ENCODE measurements around the gene BICC1.

Gene BICC1

DNA sequence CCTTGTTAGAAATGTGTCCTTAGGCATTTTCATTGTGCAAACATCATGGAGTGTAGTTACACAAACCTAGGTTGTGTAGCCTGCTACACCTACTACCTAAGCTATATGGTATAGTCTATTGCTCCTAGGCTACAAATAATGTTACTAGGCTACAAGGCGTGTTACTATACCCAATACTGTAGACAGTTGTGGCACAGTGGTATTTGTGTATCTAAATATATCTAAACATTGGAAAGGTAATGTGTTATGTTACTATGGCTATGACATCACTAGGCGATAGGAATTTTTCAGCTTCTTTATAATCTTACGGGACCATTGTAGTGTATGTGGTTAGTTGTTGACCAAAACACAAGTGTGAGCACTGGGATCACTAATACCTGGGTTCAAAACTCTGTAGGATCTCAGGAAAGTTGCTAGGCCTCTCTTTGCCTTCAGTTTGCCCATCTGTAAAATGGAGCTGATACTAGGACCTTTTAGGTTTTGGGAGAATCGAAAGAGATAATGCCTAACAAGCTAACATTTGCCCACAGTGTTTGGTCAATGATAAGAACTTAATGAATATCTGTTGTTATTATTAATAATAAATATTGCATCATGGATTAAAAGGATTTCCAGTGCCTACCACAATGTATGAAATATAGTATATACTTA lies 2.7 kb downstream of the BICC1 start:
- no peak for DNase-seq

DNA sequence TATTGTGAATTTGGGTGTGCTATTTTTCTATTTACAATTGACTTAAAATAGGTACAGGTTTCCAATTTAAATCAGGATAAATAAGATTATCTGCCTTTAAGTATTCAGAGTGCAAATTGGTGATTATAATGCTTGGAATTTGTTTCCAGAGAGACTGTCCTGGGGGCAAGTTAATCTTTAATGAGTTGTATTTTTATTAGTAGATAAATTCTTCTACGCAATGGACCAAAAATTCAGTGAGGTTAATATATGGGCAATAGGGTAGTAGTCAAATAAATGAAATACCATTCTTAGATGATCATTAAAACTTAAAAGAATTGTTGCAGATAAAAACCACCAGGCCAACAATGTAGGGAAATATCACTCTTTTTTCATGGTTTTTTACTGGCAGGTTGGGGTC lies 3.4 kb downstream of the BICC1 start:
- DNase-seq, result no peak

DNA sequence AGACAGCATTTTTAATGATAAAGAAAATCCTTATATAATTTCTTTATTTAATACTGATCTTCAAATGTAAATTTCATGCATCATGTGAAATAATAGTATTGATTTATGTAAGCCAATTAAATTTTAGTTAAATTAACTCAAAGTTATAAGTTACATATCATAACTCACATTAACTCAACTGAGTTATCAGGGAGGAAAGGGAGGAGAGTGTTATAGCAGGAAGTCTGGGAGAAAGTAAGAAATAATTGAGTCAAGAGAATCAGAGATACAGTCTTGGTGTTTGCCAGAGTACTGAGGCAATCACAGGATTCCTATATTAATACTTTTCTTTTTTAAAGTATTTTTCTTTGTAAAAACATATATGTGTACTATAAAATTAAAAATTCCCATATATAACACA lies 4.0 kb downstream of the BICC1 start:
- DNase-seq, result no peak

DNA sequence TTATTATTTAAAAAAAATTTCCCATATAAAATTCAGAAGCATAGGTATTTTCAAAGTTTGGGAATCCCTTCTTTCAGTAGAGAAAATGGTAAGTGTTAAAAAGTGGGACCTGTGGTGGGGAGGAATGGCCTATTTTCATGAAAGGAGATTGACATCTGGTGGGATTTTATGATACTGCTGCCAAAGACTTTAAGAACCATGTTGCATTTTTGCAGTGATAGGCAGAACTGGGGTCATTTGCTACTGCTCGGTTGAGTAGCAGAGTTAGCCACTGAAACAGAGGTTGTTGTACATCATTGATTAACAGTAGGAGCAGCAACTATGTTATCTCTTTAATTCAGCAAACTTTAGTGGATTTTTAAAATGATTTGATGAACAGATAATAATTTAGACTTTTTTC lies 4.4 kb downstream of the BICC1 start:
- DNase-seq, result no peak

DNA sequence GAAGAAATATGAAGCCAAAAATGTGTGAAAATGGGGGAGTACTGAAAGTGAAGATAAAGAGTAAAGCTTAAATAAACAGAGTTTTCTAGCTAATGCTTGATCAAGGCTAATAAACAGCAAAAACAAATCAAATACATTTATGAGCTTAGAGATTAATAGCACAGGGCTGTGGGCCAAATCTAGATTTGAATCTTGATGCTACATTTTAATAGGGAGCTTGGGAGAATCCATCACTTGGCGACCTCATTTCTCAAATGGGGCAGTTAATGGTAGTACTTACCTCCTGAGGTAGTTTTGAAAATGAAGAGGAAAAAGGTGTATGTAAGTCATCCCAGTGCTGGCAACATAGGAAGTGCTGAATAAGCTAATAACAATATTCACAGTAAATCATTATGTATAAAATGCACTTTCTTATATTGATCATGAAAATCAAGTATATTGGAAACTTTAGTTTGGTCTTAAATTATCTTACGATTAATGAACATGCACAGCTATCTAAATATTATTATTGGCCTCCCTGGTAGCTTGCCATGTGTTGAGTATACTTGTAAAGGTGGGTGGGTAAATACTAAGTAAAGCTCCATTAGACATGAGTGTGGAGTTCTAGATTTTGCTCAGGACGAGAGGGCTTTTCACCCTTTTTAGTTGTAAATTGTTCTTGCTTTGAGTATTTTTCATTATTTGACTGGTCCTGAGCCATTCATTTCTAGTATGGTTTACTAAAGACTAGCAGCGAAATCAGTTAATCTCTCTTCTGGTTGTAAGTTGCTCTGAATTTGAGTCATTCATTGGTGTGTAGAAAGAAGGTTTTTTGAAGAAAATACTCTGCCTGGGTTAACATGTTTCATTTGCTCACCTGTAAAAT lies 5.1 kb downstream of the BICC1 start:
- DNase-seq, result no peak

DNA sequence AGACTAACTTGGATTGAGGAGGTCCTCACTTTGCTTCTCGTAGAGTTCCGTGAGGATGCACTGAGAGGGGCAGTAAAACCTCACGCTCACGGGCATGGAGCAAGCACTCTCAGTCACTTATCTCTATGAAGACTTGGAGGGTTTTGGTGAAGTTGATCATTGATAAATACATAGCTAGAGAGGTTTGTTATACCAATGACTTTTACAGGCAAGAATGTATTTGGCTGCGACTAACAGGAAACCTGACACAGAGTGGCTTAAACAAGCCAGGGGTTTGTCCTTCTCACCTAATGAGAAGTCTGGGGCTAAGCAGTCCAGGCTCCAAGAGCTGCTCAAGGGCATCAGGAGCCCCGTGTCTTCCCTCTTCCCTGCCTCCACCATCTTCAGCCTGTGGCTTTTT lies 6.1 kb downstream of the BICC1 start:
- no peak for DNase-seq

DNA sequence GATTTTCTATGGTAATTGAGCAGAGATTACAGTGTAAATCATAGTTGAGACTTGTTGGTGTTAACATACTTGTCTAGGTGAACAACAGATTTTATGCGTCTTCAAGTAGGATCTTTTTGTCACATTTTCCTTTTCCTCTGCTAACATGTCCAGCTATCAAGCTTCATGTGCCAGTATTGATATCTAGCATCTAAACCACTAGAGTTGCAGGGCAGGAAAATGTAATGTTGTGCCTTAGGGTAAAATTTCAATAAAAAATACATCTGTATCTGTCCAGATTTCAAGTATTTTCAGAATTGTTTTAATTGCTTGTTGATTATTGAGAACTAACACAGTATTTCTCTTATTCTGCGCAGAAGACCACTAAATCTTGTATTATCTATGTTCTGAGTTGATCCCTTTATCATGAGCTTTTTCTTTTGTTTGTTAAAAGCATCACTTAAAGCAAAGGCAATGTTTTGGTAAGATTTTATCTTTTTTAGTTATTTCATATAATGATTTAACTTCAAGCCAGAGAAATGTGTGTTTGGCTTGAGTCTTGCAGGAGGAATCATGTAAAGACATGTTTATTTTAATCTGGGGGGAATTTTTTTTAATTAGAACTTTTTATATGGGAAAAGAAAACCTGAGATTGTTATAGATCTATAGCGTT lies 16.5 kb downstream of the BICC1 start:
- no peak for DNase-seq

DNA sequence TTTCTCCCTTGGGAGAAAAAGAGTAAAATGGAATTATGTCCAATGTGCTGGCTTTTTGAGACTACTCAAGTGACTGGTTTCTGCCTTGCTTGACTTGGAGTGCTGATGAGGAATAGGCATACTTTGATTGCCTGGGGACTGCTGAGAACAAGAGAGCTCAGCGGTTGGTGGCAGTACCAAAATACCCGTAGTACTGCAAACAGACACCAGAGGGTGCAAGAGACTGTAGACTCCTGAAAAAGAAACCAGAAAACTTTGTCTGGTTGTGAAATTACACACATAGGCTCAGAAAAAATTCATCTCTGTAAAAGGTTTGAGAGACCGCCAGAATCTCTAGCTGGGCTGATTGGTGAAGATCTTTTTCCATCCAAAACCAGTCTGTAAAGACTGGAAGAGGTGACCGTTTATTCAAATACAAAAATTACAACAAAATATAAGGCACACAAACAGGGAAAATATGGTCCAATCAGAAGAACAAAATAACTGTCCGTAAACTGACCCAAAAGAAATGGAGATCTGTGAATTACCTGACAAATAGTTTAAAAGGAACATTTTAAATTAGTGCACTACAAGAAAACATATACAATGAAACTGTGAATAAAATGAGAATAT lies 18.5 kb downstream of the BICC1 start:
- DNase-seq, result peak; percentile 32

DNA sequence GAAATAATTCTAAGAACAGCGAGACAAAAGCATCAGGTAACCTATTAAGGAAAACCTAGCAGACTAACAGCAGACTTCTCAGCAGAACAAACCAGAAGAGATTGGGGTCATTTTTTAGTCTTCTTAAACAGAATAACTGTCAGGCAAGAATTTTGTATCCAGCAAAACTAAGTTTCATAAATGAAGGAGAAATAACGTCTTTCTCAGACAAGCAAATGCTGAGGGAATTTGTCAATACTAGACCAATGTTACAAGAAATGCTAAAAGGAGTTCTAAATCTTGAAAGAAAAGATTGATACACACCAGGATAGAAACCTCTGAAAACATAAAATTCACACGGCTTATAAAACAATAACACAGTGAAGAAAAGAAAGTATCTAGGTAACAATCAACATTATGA lies 22.6 kb downstream of the BICC1 start:
- DNase-seq, result no peak

DNA sequence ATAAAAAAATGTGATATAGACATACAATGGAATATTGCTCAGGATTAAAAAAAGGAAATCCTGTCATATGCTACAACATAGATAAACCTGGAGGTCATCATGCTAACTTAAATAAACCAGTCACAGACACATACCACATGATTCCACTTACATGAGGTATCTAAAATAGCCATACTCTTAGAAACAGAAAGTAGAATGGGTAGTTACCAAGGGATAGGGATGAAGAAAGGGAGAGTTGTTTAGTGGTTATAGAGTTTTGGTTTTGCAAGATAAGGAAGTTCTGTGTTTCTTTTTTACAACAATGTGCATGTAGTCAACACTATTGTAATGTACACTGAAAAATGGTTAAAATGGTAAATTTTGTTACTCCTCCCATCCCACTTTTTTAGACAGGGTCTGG lies 30.5 kb downstream of the BICC1 start:
- no peak for DNase-seq

DNA sequence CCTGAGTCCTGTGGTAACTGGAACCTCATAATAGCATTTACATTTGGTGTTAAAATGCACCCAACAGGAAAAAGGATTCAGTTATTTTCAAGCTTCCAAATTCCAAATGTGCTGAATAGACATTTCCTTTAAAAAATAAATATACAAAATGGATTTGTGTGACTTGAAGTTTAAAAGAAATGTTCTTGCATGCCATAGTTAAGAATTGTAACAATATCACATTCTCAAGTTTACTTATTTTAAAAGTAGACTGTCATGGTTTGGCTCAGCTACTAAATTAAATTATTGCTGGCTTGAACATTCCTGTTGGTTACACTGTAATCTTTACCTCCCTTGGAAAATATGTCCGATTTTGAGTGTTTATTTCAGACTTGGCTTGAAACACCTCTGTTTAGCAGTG lies 31.5 kb downstream of the BICC1 start:
- DNase-seq, result no peak

DNA sequence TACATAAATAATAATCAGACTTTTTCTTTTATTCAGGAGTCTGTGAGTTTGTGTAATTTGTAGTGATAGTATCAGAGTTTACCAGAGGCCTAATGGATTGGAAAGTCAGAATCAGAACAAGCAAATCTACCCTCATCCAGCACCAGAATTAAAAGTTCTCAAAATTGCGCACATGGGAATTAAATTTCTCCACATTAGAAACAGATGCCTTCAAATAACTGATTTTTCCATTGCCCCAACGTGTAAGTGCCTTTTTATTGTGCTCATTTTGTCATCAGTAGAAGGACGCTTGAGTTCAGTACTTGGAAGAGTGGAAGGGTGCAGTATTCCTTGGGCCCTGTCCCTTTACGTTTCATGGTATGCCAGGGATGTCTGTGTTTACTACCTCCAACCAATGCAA lies 32.8 kb downstream of the BICC1 start:
- no peak for DNase-seq

DNA sequence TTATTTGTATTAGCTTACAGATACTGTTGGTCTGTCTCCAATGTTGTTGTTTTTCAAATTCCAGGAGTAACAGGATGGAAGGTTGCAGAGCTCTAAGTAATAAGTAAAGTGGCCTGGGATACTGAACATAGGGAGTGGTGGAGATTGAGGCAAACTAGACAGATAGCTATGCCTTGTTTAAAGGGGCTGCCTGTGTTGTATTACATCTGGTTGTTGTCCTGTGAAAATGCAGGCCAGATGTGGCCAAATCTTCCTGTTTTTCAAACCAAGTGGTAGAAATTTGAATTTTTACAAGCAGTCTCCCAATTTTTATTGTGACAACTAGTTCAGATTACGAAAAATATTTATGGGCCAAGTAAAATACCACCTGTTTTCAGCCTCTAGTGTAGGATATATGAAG lies 33.5 kb downstream of the BICC1 start:
- no peak for DNase-seq

DNA sequence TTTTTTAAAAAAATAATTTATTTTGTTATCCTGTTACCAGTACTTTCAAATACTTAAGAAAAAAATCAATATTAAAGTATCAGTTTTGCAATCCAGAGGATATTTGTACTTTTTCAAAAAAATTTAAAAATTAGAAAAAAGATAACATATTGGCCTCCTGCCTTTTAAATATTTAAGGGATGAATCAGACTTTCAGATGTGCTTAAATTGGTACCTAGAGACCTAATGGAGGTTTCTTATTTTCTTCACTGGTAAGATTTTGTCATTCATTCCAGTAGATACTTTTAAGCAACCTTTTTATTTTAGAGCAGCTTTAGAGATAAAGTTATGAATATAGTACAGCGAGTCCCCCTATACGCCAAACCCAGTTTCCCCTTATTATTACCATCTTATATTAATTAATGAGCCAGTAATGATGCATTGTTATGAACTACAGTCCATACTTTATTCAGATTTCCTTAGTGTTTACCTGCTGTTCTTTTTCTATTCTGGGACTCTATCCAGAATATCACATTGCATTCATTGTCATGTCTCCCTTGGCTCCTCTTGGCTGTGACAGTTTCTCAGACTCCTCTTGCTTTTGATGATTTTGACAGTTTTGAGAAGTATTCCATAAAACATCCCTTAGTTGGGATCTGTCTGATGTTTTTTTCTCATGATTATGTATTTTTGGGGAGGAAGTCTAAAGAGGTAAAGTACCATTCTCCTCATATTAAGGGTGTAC lies 34.2 kb downstream of the BICC1 start:
- no peak for DNase-seq

DNA sequence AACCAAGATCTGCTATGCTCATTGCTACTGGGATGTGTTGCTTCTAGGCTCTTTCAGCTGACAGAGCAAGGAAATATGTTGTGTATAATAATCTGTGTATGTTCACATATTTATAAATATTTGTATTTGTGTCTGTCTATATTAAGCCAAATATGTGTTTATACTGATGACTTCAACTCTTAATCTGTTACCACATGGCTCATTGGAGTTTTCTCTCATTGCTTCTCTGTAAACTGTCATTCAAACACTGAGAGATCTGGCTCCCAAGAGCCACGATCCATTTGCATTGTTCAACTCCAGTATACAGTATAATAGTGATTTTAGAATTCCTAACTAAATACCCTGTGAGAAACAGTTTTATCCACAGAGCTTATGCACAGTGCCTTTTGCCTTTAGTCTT lies 35.3 kb downstream of the BICC1 start:
- DNase-seq, result no peak

DNA sequence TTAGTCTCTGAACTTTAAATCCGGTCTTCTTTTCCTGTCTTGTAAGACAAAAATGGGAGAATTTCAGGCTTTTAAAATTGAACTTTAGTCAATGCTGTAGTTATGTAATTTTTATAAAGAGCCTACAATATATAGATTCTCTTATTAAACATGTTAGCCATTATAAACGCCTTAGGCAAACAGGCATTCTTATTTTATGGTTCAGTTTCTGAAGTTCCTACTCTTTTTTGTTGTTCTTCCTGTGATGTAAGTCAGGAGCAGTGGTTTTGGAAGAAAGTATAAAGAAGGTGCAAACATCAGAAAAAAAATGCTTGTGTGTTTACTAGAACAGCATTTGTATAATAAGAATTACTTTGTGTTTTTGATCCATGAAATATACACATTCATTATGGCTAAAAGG lies 41.6 kb downstream of the BICC1 start:
- no peak for DNase-seq

DNA sequence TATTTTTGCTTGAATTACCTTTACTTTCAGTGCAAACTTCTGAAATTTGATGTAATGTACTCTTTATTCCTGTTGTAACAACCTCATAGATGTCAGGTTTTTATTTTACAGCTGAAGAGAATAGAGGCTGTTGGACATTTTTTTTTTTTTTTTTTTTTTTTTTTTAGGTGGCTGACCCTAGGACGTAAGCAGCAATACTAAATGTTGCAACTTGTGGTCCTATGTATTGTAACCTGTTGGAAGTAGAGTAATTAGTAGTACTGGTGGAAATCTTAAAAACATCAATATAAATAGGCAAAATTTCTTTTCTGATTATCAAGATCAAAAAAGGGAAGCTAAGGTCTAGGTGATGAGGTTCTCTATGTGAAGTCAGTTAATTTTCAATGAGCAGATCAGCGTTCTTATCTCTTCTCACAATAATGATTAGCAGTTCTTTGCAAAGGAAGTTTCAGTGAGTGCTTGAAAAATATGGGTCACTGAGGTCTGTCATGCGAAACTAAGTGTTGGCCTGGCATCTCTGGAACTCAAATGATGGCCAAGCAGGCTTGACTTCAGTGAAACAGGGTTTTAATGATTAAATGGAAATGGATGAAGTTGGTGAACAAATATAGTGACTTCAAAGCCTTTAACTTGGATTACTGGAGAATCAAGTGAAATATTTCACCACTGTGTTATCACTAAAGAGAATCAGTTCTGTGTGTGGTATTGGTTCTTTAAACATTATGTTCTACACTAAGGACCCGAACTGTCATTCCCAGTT lies 42.7 kb downstream of the BICC1 start:
- DNase-seq, result no peak

DNA sequence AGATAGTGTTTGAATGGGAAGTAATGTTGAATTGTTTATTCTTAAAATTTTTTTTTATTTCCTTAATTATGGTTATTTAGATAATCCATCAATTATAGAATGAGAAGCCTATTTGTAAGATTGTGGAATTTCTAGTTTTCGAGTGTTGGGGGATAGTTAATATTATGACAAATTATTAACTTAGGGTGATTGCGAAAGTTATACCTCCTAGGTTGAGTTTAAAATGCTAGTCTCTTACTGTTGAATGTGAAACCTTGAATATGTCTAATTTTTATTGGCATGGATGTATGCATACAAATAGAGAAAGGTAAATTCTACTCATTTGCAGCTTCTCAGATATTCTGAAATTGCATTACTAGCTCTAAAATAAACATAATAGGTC lies 43.2 kb downstream of the BICC1 start:
- no peak for DNase-seq

DNA sequence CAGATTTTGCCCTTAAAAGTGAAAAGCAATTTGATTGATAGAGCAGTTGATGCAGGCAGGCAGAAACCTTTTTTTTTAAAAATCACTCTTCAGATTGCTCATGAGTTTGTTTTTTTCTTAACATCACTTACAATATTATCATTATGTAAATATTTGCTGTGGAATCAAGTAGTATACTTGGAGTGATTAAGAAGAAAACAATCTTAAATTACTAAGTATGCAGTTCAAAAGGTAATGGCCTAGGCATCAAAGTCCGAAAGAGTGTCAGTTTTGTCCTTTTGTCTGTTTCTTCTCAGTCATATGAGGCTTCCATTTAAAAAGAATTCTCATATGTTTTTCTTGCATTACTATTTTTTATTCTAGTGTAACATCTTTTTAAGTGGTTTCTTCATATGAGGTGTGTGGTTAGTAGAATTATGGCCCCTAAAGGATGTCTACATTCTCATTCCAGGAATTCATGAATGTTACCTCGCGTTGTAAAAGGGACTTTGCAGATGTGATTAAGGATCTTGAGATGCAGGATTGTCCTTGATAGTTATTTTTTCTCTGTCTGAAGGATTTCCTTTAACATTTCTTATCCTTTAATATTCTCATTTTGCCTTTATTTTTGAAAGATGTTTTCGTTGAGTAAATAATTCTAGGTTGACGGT lies 44.0 kb downstream of the BICC1 start:
- DNase-seq, result no peak

DNA sequence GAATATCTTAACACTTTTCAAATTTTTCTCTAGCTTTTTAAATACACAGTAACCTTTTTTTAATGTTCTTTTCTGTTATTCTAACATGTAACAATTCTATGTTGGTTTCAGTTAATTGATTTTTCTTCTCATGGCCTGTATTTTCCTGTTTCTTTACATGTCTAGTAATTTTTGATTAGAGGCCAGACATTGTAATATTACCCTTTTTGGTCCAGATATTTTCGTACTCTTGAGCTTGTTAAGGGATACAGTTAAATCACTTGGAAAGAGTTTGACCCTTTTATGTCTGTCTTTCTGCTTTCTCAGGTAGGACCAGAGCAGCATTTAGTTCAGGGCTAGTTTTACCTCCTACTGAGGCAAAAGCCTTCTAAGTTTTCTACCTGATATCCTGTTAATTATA lies 45.0 kb downstream of the BICC1 start:
- no peak for DNase-seq

DNA sequence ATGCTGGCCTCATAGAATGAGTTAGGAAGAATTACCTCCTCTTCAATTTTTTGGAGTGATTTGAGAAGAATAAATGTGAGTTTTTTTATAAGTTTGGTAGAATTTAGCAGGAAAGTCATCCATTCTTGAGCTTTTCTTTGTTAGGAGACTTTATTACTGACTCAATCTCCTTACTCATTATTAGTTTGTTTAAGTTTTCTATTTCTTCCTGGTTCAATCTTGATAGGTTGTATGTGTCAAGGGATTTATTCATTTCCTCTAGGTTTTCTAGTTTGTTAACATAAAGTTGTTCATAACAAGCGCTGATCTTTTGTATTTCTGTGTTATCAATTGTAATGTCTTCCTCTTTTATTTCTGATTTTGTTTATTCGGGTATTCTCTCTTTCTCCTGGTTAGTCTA lies 47.4 kb downstream of the BICC1 start:
- DNase-seq, result no peak

DNA sequence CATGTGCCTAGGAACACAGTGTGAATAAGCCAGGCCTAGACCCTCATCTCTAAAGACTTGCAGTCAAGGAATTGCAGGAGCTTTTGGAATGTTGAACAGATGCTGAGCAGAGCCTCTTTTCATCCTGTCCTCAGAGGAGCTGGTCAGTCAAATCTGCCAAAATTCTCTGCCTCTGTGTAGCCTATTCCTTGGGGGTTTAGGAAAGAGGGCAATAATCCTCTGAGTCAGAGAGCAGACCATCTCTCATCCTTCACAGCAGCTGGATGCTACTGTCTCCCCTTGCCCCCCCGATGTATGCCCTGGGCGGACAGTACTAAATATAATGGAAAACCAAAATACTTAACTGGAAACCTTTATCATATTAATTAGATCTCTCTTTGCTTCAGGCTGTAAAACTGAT lies 52.6 kb downstream of the BICC1 start:
- no peak for DNase-seq

Measured in CD4-positive, alpha-beta T cell treated with Interleukin-17A for 4 hours (primary cell).